HG03521 (cell line): Measurements from ENCODE around the gene FPR1.

Source experiments
- ATAC-seq: cut with Tn5 transposase; IDR thresholded peaks from one replicate; pipeline ENCODE4 v1.9.1; 2021; ENCODE audit warnings: mild to moderate bottlenecking, moderate library complexity; ENCODE audit not compliant: unreplicated experiment

The FPR1 gene

DNA sequence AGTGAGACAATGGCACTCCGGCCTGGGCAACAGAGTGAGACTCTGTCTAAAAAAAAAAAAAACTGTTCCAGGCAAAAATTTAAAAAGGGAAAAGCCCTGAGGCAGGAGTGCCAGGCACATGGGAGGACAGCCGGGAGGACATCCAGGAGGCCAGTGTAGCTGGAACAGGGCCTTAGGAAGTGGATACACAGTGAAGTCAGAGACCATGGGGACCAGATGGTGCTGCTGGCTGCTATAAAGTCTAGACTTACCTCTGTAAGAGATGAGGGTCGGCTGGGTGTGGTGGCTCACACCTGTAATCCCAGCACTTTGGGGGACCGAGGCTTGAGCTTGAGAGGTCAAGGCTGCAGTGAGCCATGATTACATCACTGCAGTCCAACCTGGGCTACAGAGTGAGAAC lies 42.9 kb downstream of the FPR1 start:
- no peak for ATAC-seq

DNA sequence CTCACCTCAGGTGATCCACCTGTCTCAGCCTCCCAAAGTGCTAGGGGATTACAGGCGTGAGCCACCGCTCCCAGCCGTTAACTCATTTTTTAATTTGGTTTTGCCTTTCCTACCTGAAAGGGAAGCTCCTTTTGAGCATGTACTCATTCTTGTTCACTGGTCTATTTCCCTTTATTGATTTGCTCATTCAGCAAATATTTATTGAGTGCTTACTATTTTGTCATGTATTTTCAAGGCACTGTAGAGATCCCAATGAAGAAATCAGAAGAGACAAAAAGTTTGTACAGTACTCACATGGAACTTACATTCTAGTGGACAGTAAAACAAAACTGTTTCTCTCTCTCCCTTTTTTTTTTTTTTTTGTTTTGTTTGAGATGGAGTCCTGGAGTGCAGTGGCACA lies 44.8 kb downstream of the FPR1 start:
- no peak for ATAC-seq

DNA sequence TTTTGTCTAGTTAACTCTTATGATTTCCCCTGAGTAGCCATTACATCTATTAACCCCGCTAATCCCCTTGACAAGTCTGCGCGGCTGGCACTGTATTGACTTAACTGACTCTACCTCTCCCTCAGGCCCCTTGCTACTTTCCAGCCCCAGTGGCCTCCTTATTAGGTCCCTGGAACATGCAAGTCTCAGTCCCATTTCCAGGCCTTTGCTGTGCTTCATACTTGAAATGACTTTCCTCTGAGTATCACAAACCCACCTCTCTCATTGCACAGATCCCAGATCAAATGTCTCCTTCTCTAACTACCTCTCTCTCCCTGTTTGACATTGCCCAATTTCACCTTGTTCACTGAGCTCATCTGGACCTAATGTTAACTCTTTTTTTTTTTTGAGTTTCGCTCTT lies 45.4 kb downstream of the FPR1 start:
- no peak for ATAC-seq

DNA sequence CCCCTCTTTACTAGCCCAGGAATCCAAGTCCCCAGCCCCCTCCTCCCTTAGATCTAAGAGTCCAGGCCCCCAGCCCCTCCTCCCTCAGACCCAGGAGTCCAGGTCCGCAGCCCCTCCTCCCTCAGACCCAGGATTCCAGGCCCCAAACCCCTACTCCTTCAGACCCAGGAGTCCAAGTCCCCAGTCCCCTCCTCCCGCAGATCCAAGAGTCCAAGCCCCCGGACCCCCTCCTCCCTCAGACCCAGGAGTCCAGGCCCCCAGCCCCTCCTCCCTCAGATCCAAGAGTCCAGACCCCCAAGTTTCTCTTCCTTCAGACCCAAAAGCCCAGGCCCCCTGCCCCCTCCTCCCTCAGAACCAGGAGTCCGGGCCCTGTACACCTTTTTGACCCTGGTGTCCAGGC lies 47.1 kb downstream of the FPR1 start:
- ATAC-seq, result no peak

DNA sequence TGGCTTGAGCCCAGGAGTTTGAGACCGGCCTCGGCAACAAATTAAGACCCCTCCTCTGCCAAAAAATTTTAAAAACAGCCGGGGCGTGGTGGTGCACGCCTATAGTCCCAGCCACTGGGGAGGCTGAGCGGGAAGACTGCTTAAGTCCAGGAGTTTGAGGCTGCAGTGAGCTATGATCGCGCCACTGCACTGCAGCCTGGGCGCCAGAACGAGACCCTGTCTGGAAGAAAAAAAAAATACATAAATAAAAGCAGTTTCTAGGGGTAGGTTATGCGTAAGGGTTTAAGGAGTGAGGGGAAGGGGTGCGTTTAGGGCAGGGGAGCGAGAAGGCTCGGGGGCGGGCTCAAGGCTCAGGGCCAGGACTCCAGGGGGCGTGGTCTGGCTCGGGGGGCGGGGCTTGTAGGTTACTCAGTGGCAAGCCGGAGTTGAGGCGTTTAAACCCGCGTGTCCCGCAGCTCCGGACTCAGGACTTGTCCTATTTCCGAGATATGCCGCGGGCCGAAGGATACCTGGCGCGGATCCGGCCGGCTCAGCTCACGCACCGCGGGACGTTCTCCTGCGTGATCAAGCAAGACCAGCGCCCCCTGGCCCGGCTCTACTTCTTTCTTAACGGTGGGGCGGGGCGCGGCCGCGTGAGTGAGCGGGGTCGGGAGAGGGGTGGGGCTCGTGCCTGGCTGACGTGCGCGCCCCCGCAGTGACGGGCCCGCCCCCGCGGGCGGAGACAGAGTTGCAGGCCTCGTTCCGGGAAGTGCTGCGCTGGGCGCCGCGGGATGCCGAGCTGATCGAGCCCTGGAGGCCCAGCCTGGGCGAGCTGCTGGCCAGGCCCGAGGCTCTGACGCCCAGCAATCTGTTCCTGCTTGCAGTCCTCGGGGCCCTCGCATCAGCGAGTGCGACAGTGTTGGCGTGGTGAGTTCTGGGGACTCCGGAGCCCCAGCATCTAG lies 47.8 kb downstream of the FPR1 start:
- peak; percentile 88 for ATAC-seq

DNA sequence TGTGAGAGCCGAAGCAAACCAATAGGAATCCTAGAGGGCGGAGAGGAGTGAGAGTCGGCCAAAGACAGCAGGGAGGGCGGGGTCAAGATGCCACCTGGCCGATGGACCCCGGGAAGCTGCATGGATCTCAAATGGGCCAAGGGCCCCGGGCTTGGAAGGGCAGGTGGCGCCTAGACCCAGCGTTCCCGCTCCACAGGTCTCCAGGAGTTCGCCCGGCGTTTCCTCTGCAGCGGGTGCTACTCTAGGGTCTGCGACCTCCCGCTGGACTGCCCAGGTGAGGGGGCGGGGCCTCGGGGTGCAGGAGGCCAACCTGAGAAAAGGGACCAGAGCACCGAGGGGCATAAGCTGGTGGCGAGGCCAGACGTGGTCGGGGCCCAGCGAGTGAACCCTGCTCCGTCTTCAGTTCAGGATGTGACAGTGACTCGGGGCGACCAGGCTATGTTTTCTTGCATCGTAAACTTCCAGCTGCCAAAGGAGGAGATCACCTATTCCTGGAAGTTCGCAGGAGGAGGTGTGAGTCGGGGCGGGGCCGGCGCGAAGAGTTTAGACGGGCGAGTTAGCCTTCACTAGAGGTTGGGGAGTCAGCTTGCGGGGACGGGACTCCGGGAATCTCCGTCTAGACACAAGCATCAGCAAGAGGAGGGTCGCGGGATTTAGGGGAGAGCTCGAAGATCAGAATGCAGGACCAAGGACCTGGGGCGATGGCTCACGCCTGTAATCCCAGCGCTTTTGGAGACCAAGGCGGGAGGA lies 48.7 kb downstream of the FPR1 start:
- no peak for ATAC-seq

DNA sequence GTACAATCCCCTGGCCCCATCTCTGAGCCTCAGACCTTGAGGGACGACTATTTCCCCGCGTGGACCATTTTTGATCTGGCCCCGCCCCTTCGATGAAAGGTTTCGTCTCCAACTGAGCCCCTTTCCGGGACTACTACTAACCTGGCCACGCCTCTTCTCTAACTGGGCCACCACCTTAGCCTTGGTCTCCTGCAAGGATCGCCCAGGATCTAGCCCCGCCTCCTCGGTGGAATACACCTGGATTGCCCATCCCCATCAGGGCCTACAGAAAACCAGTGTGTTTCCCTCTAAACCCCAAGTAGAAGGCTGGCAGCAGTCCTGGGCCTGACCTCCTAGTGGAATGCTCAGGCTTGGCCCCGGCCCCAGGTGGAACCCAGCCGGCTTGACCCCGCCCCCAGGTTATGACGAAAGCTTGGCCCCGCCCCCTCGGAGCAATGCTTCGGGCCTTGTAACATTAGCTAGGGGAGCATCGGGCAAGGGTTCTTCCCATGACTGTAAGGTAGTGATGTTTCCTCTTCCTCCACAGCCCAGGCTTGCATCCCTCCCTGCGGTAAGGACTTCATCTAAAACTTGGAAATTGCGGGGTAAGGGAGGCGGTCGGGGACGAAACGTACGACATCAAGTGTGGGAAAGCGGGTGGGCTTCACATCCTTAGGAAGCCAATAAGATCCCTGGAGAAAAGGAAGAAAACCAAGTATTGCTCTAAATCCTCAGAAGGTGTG lies 49.4 kb downstream of the FPR1 start:
- no peak for ATAC-seq

DNA sequence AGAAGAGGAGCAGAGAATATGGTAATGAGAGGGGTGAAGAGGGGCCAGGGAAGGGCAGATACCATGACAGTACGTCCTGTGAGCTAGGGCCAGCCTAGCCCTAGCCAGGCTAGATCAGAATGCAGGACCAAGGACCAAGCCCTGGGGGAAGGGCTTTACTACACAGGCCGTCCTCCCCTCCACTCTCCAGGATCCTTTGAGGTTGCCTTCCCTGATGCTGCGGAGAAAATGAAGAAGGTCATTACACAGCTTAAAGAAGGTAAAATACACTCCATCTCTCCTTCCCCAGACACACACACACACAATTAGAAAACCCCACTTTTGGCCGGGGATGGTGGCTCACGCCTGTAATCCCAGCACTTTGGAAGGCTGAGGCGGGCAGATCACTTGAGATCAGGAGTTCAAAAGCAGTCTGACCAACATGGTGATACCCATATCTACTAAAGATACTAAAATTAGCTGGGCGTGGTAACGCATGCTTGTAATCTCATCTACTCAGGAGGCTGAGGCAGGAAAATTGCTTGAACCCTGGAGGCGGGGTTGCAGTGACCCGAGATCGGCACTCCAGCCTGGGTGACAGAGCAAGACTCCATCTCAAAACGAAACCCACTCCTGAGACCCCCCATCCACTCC lies 50.1 kb downstream of the FPR1 start:
- ATAC-seq, result no peak

DNA sequence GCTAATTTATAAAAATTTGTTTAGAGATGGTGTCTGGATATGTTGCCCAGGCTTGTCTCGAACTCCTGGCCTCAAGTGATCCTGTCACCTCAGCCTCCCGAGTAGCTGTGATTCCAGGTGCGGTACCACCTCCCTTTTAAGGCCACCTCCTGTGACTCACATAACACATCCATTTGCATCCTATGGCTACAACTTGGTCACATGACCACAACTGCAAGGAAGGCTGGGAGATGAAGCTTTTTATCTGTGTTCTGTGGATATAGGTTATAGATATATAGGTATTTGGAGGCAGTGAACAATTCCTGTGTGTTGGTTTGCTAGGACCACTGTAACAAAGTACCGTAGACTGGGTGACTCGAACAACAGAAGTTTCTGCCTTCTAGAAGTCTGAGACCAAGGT lies 52.5 kb downstream of the FPR1 start:
- ATAC-seq, result no peak

DNA sequence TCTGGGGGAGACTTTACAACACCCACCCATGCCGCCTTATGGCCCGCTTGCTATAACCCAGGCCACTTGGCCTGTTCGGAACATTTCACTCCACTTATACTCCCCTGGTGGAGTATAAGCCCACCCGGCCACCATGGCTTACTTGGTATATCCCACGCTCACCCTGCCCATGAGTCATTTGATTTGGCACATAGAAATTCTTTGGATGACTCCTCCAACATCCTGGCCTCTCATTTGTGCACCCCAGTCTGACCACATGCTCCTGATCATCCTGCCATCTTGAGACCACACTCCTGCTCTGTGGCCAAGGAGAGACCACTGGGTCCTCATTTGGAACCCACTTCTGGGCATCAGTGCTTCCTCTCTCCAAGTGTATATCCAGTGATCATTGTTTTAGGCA lies 53.4 kb downstream of the FPR1 start:
- ATAC-seq, result no peak

DNA sequence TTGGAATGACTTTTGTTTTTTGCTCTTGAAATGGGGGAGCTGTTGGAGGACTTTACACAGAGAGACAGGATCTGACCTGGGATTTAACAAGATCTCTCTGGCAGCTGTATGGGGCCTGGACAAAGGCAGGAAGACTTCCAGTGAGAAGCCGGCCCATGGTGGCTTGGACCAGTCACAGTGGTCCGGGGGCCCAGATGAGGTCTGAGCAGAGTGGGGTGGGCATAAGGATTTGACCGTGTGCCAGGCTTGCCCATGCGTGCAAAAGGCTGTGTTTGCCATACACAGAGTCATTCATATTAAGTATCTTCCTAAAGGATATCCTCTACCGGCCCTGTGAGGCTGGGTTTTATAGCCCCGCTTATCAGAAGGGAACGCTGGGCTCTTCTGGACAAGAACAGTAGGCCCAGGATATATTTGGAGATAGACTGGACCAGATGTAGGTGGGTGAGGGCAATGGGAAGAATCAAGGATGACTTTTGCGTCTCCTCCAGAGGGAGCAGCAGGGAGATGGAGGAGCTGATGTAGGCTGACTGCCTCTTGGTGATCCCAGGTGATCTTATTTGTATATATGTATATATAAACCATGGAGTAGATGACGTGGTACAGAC lies 54.4 kb downstream of the FPR1 start:
- ATAC-seq, result no peak

DNA sequence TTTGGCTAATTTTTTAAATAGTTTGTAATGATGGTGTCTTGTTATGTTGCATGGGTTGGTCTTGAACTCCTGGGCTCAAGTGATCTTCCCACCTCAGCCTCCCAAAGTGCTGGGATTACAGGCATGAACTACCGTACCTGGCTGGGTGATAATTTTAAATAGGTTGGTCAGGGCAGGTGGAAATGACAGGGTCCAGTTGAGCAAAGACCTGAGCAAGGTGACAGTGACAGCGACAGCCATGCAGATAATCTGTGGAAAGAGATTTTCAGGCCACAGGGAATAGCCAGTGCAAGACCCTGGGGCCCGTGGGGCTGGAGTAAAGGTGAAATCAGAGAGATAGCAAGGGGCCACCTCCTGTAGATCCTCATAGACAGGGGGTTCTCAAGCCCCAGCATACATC lies 55.1 kb downstream of the FPR1 start:
- no peak for ATAC-seq
